ENCODE measurements around the gene GID8.

Gene GID8

GRCh38 chr20:62969939-62970306 is 32.0 kb downstream of the GID8 start:
- CTCF ChIA-PET: interaction anchor here (0.6 to 2.5 kb wide), 5 partner anchors 11 to 85 kb away, joined by 3 to 19 read pairs (median 4); no protein-coding TSS in a partner anchor

GRCh38 chr20:62970307-62971210 is 32.6 kb downstream of the GID8 start:
- DNase-seq (ENCODE audit: low spot score): no peak
- ChIA-PET POLR2A (ENCODE audit: low non-redundant PET) (no interaction called here), CTCF (interaction anchor here (0.6 to 2.5 kb wide), 9 partner anchors 8 to 384 kb away, joined by 3 to 19 read pairs (median 4); no protein-coding TSS in a partner anchor)
- no peak overlapping the region for H3K27ac ChIP-seq
- TF ChIP-seq, protein P1, sequence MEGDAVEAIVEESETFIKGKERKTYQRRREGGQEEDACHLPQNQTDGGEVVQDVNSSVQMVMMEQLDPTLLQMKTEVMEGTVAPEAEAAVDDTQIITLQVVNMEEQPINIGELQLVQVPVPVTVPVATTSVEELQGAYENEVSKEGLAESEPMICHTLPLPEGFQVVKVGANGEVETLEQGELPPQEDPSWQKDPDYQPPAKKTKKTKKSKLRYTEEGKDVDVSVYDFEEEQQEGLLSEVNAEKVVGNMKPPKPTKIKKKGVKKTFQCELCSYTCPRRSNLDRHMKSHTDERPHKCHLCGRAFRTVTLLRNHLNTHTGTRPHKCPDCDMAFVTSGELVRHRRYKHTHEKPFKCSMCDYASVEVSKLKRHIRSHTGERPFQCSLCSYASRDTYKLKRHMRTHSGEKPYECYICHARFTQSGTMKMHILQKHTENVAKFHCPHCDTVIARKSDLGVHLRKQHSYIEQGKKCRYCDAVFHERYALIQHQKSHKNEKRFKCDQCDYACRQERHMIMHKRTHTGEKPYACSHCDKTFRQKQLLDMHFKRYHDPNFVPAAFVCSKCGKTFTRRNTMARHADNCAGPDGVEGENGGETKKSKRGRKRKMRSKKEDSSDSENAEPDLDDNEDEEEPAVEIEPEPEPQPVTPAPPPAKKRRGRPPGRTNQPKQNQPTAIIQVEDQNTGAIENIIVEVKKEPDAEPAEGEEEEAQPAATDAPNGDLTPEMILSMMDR (conservative IDR thresholded peaks at IDR 0.05; ENCODE audit: low read depth): no peak

More at GRCh38 chr20:62969939-62970306, 32.0 kb downstream of the GID8 start:
- no peak overlapping the region for H3K27ac ChIP-seq
- DNase-seq (ENCODE audit: low spot score): no peak
- TF ChIP-seq, protein P1 (conservative IDR thresholded peaks at IDR 0.05; ENCODE audit: low read depth): no peak
- POLR2A ChIA-PET (ENCODE audit: low non-redundant PET): no interaction called here

DNA sequence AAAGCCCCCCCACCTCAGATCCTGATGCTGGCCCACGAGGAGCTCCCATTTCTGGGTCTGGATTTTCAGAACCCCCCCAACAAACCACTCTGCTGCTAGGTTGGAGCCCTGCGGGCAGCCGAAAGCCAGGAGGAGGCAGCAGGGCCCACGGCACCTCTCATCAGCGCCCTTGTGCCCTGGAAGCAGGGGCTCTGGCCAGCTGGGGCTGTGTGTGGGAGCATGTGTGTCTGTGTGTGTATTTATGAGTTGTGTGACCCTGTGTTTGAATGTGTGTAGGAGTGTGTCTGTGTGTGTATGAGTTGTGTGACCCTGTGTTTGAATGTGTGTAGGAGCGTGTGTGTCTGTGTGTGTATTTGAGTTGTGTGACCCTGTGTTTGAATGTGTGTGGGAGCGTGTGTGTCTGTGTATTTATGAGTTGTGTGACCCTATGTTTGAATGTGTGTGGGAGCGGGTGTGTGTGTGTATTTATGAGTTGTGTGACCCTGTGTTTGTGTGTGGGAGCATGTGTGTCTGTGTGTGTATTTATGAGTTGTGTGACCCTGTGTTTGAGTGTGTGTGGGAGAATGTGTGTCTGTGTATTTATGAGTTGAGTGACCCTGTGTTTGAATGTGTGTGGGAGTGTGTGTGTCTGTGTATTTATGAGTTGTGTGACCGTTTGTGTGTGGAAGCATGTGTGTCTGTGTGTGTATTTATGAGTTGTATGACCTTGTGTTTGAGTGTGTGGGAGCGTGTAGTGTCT is 33.4 kb downstream of the GID8 start:
- TF ChIP-seq, protein P1 (conservative IDR thresholded peaks at IDR 0.05; ENCODE audit: low read depth): no peak
- ChIA-PET CTCF (interaction anchor here (0.6 to 2.5 kb wide), 8 partner anchors 9 to 385 kb away, joined by 3 to 19 read pairs (median 4); no protein-coding TSS in a partner anchor), POLR2A (ENCODE audit: low non-redundant PET) (no interaction called here)
- H3K27ac ChIP-seq: no peak overlapping the region
- no peak for DNase-seq (ENCODE audit: low spot score)

DNA sequence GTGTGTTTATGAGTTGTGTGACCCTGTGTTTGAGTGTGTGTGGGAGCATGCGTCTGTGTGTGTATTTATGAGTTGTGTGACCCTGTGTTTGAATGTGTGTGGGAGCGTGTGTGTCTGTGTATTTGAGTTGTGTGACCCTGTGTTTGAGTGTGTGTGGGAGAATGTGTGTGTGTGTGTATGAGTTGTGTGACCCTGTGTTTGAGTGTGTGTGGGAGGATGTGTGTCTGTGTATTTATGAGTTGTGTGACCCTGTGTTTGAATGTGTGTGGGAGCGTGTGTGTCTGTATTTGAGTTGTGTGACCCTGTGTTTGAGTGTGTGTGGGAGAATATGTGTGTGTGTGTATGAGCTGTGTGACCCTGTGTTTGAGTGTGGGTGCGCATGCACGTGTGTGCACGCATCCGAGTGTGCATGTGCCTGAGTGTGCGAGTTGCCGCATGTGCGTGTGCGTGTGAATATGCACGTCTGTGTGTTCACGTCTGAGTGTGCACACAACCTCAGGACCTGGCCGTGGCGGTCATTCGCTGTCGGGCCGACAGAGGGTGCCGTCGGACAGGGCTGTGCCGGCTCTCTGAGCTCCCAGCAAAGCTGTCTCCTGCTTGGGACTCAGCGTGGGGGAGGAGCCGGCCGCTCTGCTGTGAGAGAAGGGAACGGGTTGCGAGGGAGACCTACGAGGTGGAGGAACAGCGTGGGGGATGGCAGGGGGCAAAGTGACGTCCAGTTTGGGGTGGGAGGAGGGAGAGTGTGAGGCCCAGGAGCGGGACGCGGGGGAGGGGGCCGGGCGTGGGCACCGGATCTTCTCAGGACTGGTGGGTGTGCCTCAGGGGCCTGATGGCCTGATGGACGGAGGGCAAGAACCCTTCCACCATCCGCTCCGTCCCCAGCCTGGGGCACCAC is 34.2 kb downstream of the GID8 start:
- POLR2A ChIA-PET (ENCODE audit: low non-redundant PET): no interaction called here
- CTCF ChIA-PET: interaction anchor here (0.5 to 1.5 kb wide), 35 partner anchors 8 to 1289 kb away, joined by 3 to 24 read pairs (median 4); partner anchors contain the start of gene BHLHE23
- TF ChIP-seq, protein P1 (conservative IDR thresholded peaks at IDR 0.05; ENCODE audit: low read depth): peak; percentile 98
- peak; percentile 98 for DNase-seq (ENCODE audit: low spot score)
- no peak overlapping the region for H3K27ac ChIP-seq

DNA sequence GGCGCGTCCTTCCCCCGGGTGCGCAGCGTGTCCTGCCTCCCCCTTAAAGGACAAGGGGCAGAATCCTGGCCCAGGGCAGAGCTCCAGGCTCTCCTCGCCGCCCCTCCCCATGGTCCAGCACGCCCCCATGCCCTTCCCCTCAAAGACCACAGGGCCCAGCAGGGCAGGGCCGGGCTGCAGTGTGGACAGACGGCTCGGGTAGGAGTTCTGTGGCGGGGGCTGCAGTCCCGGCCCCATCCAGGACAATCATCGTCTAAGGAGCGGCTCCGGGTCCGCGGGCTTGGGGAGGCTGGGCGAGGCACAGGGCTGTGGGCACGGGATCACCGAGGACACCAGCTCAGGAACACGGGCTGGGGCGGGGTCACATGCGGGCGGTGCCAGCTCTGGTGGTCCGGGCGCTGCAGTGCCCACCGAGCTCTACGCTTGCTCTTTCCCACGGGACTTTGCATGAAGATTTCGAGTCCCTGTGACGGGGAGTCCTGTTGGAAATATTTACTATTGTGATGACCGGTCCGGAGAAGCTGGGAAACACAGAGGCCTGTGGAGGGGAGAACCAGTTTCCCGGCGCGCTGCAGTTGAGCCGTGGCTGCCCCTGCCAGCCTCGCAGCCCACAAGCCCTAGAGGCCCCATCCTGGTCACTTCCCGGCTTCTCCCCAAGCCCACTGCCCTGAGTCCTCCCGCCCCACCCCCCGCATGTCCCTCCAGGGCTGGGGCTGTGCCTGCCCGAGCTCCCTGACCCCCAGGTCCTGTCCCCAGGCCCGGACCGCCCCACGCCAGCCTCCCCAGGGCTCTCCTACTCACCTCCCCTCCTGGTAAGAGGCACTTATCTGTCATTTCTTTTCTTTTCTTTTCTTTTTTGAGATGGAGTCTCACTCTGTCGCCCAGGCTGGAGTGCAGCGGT is 35.1 kb downstream of the GID8 start:
- ChIA-PET POLR2A (ENCODE audit: low non-redundant PET) (no interaction called here), CTCF (interaction anchor here (0.5 to 1.5 kb wide), 33 partner anchors 9 to 1288 kb away, joined by 3 to 24 read pairs (median 4); partner anchors contain the start of gene BHLHE23)
- DNase-seq (ENCODE audit: low spot score): no peak
- H3K27ac ChIP-seq: no peak overlapping the region
- TF ChIP-seq, protein P1 (conservative IDR thresholded peaks at IDR 0.05; ENCODE audit: low read depth): no peak

All from RWPE1 (cell line).